ENCODE measurements around the gene HDAC4. TPM values are rescaled to one million over a fixed set of nuclear protein-coding genes. Genes with fewer than 3 reads are reported as not detected.

Gene HDAC4
- total and polyA plus RNA-seq, 9 of the 15 experiments (the other 6 are each of a cell fraction or from before 2014, with no cell fraction given), result 0.11 to 20.2 (median 4.0) TPM

DNA sequence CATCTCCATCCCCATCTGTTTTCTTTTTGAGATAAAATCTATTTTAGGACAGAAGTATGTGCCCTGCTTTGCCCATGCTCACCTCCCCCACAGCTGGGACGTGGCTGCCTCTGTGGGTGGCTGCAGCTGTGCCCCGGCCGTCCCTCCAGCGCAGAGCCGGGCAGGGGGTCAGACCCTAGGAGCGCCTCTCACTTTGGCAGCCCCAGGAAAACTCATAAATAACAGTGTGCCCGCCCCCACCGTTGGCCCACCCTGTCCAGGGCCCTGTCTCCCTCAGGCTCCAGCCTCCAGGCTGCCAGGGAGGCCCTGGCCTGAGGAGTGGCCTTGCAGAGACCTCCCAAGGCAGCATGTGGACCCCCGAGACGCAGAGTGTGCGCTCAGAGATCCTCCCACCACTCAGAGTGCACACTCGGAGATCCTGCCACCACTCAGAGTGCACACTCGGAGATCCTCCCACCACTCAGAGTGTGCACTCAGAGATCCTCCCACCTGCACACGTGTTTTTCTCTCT is 374.8 kb downstream of the HDAC4 start:
- H3K4me3 ChIP-seq, result no peak overlapping the region
- CTCF ChIA-PET (ENCODE audit: low intra/inter-chr PET ratio), result no interaction called here
- in situ Hi-C loops (cut with MboI) (no loop called here), intact Hi-C loops (cut with micrococcal nuclease) (no loop called here)
- H3K4me1 ChIP-seq (replicated peaks in 1 of 2; ENCODE audit: control insufficient read depth in 2 of 2, insufficient read depth in 2 of 2, low read length in 2 of 2), result peaks cover 0 to 4% of the 10 kb centered on the region in 2 experiments; a peak in 2 of 5 replicates
- WGBS (ENCODE audit: insufficient coverage, low coverage, missing lambda C conversion rate), result 0% methylated on average over 7 of the region's 14 CpGs
- no peaks in the 10 kb centered on the region for H4K20me1 ChIP-seq (replicated peaks; ENCODE audit: control insufficient read depth, insufficient read depth, low read length)
- POLR2A ChIA-PET, result no interaction called here
- H2AFZ ChIP-seq (ENCODE audit: low read depth, low read length), result no peak overlapping the region
- FAIRE-seq (no peak), DNase-seq (ENCODE audit: extremely low read depth in 1 of 4, low spot score in 3 of 4) (no peak), ATAC-seq (no peak)
- no TSS peak for BruUV-seq (replicated peaks)
- H3K27ac ChIP-seq (ENCODE audit: extremely low read depth, low read depth, low read length), result no peak overlapping the region
- no peak overlapping the region for H3K9ac ChIP-seq (ENCODE audit: insufficient read depth in 1 of 2, low read depth in 2 of 2, low read length in 2 of 2)
- no peaks in the 10 kb centered on the region for H3K9me3 ChIP-seq (replicated peaks; ENCODE audit: control insufficient read depth, insufficient read depth, low read depth, low read length)
- H3K36me3 ChIP-seq (ENCODE audit: control insufficient read depth, insufficient read depth, low read length), result no peaks in the 10 kb centered on the region
- H3K27me3 ChIP-seq (ENCODE audit: control insufficient read depth in 2 of 2, insufficient read depth in 2 of 2, low read length in 2 of 2), result peaks cover 22 to 77% of the 10 kb centered on the region in 2 experiments; a peak in 4 of 5 replicates
- H3K79me2 ChIP-seq (ENCODE audit: control insufficient read depth, insufficient read depth, low read length), result no peaks in the 10 kb centered on the region
- H3K4me2 ChIP-seq (ENCODE audit: insufficient read depth, low read length), result no peak overlapping the region
- H3K9me1 ChIP-seq (ENCODE audit: control insufficient read depth, insufficient read depth, low read length), result no peaks in the 10 kb centered on the region
- no peak for TF ChIP-seq CREB5 (CRISPR knock-in tag; IDR thresholded peaks at IDR 0.05)
- TF ChIP-seq SUPT5H (IDR thresholded peaks at IDR 0.05), result no peak
- no peak for TF ChIP-seq ZFPM2 (CRISPR knock-in tag; IDR thresholded peaks at IDR 0.05)
- TF ChIP-seq ZNF282 (CRISPR knock-in tag; IDR thresholded peaks at IDR 0.05), result no peak
- no peak for TF ChIP-seq ZSCAN32 (CRISPR knock-in tag; IDR thresholded peaks at IDR 0.05)
- no peak for TF ChIP-seq MXD1 (CRISPR knock-in tag; IDR thresholded peaks at IDR 0.05; ENCODE audit: borderline replicate concordance, poor library complexity, severe bottlenecking)
- no peak for TF ChIP-seq CBX5 (IDR thresholded peaks at IDR 0.05; ENCODE audit: borderline replicate concordance, low read depth)
- no peak for TF ChIP-seq ZNF311 (CRISPR knock-in tag; IDR thresholded peaks at IDR 0.05)
- TF ChIP-seq, protein P1, sequence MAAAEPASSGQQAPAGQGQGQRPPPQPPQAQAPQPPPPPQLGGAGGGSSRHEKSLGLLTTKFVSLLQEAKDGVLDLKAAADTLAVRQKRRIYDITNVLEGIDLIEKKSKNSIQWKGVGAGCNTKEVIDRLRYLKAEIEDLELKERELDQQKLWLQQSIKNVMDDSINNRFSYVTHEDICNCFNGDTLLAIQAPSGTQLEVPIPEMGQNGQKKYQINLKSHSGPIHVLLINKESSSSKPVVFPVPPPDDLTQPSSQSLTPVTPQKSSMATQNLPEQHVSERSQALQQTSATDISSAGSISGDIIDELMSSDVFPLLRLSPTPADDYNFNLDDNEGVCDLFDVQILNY (CRISPR knock-in tag; IDR thresholded peaks at IDR 0.05), result no peak
- no peak for TF ChIP-seq GTF2E2 (tag; IDR thresholded peaks at IDR 0.05)
- TF ChIP-seq BRD9 (IDR thresholded peaks at IDR 0.05; ENCODE audit: low read depth, partially characterized antibody), result no peak
- TF ChIP-seq, protein P2, sequence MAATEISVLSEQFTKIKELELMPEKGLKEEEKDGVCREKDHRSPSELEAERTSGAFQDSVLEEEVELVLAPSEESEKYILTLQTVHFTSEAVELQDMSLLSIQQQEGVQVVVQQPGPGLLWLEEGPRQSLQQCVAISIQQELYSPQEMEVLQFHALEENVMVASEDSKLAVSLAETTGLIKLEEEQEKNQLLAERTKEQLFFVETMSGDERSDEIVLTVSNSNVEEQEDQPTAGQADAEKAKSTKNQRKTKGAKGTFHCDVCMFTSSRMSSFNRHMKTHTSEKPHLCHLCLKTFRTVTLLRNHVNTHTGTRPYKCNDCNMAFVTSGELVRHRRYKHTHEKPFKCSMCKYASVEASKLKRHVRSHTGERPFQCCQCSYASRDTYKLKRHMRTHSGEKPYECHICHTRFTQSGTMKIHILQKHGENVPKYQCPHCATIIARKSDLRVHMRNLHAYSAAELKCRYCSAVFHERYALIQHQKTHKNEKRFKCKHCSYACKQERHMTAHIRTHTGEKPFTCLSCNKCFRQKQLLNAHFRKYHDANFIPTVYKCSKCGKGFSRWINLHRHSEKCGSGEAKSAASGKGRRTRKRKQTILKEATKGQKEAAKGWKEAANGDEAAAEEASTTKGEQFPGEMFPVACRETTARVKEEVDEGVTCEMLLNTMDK (IDR thresholded peaks at IDR 0.05; ENCODE audit: borderline replicate concordance, insufficient read depth, low read depth, low read length, poor library complexity, severe bottlenecking), result no peak
- TF ChIP-seq ZC3H11A (IDR thresholded peaks at IDR 0.05; ENCODE audit: low read depth, low read length), result no peak
- TF ChIP-seq HDAC1 (IDR thresholded peaks at IDR 0.05), result no peak
- no peak for TF ChIP-seq NKRF (IDR thresholded peaks at IDR 0.05; ENCODE audit: borderline replicate concordance)
- TF ChIP-seq ZNF57 (CRISPR knock-in tag; IDR thresholded peaks at IDR 0.05), result no peak
- TF ChIP-seq ERF (CRISPR knock-in tag; IDR thresholded peaks at IDR 0.05), result no peak
